GM18498 (cell line): ENCODE measurements around the gene FLNB.

Experiments used
- ATAC-seq: cut with Tn5 transposase; IDR thresholded peaks from one replicate; pipeline ENCODE4 v1.9.1; 2021; ENCODE audit warnings: mild to moderate bottlenecking, moderate library complexity; ENCODE audit not compliant: unreplicated experiment

FLNB gene

GRCh38 chr3:58177747-58178527 is 169.7 kb downstream of the FLNB start:
- ATAC-seq = peak; percentile 74

- no peak for ATAC-seq
Measured at GRCh38 chr3:58178528-58179234, 170.5 kb downstream of the FLNB start.

- ATAC-seq = no peak
Measured at GRCh38 chr3:58179235-58180098, 171.2 kb downstream of the FLNB start.

GRCh38 chr3:58180099-58180880 is 172.1 kb downstream of the FLNB start:
- no peak for ATAC-seq

- no peak for ATAC-seq
Measured at GRCh38 chr3:58180940-58181587, 172.8 kb downstream of the FLNB start.

GRCh38 chr3:58183221-58183620 is 175.0 kb downstream of the FLNB start:
- no peak for ATAC-seq

GRCh38 chr3:58183891-58184290 is 175.7 kb downstream of the FLNB start:
- no peak for ATAC-seq

GRCh38 chr3:58184309-58184981 is 176.2 kb downstream of the FLNB start:
- no peak for ATAC-seq

GRCh38 chr3:58184982-58185360 is 176.7 kb downstream of the FLNB start:
- no peak for ATAC-seq

- no peak for ATAC-seq
Measured at GRCh38 chr3:58188173-58188564, 179.9 kb downstream of the FLNB start.

GRCh38 chr3:58188921-58189451 is 180.8 kb downstream of the FLNB start:
- ATAC-seq = no peak

GRCh38 chr3:58189691-58190090 is 181.5 kb downstream of the FLNB start:
- no peak for ATAC-seq

GRCh38 chr3:58190291-58190690 is 182.1 kb downstream of the FLNB start:
- no peak for ATAC-seq

- no peak for ATAC-seq
Measured at GRCh38 chr3:58190882-58191281, 182.7 kb downstream of the FLNB start.

- no peak for ATAC-seq
Measured at GRCh38 chr3:58191361-58191991, 183.3 kb downstream of the FLNB start.

- ATAC-seq = no peak
Measured at GRCh38 chr3:58192069-58192468, 183.8 kb downstream of the FLNB start.

- no peak for ATAC-seq
Measured at GRCh38 chr3:58193682-58194407, 185.6 kb downstream of the FLNB start.

- no peak for ATAC-seq
Measured at GRCh38 chr3:58197588-58197987, 189.4 kb downstream of the FLNB start.
